Measurements from ENCODE around the gene POP4.

- TF ChIP-seq ZNF274 (CRISPR knock-in tag; IDR thresholded peaks at IDR 0.05) (no peak), PAWR (CRISPR knock-in tag; IDR thresholded peaks at IDR 0.05; ENCODE audit: borderline replicate concordance) (no peak), SATB2 (CRISPR knock-in tag; IDR thresholded peaks at IDR 0.05) (no peak), GABPA (IDR thresholded peaks at IDR 0.05; ENCODE audit: low read depth, low read length) (no peak), GABPA (CRISPR knock-in tag; IDR thresholded peaks at IDR 0.05; ENCODE audit: low read depth) (no peak), SMC3 (IDR thresholded peaks at IDR 0.05; ENCODE audit: low read length) (no peak), SAFB2 (CRISPR knock-in tag; IDR thresholded peaks at IDR 0.05; ENCODE audit: borderline replicate concordance, low read depth) (no peak), CTCF (CRISPR knock-in tag; IDR thresholded peaks at IDR 0.05) (no peak), ZNF207 (IDR thresholded peaks at IDR 0.05; ENCODE audit: borderline replicate concordance) (no peak), ZKSCAN1 (IDR thresholded peaks at IDR 0.05; ENCODE audit: low read length) (no peak), NFE2L2 (IDR thresholded peaks at IDR 0.05; ENCODE audit: low read length) (no peak), PRPF4 (IDR thresholded peaks at IDR 0.05; ENCODE audit: low read depth, low read length, poor library complexity, severe bottlenecking) (no peak), USF2 (IDR thresholded peaks at IDR 0.05; ENCODE audit: low read depth, low read length) (no peak), USF2 (CRISPR knock-in tag; IDR thresholded peaks at IDR 0.05; ENCODE audit: borderline replicate concordance) (no peak)
These were observed 29.9 kb downstream of the POP4 start for GRCh38 chr19:29635963-29636362.
